GM21515 (cell line): ENCODE results near the gene CGB7.
"Not testable (repeated sequence)": the region's sequence is repeated elsewhere in the genome, so short reads cannot be mapped to it uniquely, and the experiment has no call there.

Experiments used
- ATAC-seq: cut with Tn5 transposase; IDR thresholded peaks from one replicate; pipeline ENCODE4 v1.9.1; 2021; ENCODE audit not compliant: unreplicated experiment

CGB7 gene

GRCh38 chr19:49042666-49043065 lies 14.9 kb downstream of the CGB7 start:
- ATAC-seq: not testable (repeated sequence)

- no peak for ATAC-seq
Measured at GRCh38 chr19:49042177-49042576, 15.4 kb downstream of the CGB7 start.

GRCh38 chr19:49039736-49040135 lies 17.8 kb downstream of the CGB7 start:
- not testable (repeated sequence) for ATAC-seq

GRCh38 chr19:49038557-49039276 lies 18.8 kb downstream of the CGB7 start:
- ATAC-seq: not testable (repeated sequence)

GRCh38 chr19:49038111-49038510 lies 19.4 kb downstream of the CGB7 start:
- not testable (repeated sequence) for ATAC-seq

- ATAC-seq: not testable (repeated sequence)
Measured at GRCh38 chr19:49036815-49037214, 20.7 kb downstream of the CGB7 start, which contains the start of gene CGB1. CGB1 (minus strand) TSS chr19:49036895; CDS start chr19:49036711, 184 bp downstream.

GRCh38 chr19:49031642-49032301 lies 25.8 kb downstream of the CGB7 start, which contains the start of gene CGB2:
CGB2 (plus strand) TSS chr19:49031890; CDS start chr19:49032096, 206 bp downstream.
- ATAC-seq: not testable (repeated sequence)

GRCh38 chr19:49030323-49030722 lies 27.2 kb downstream of the CGB7 start:
- ATAC-seq: not testable (repeated sequence)

GRCh38 chr19:49029749-49030148 lies 27.8 kb downstream of the CGB7 start:
- ATAC-seq: not testable (repeated sequence)

- ATAC-seq: not testable (repeated sequence)
Measured at GRCh38 chr19:49028686-49029085, 28.9 kb downstream of the CGB7 start.

- not testable (repeated sequence) for ATAC-seq
Measured at GRCh38 chr19:49025599-49025998, 31.9 kb downstream of the CGB7 start.

GRCh38 chr19:49025088-49025487 lies 32.5 kb downstream of the CGB7 start:
- not testable (repeated sequence) for ATAC-seq

GRCh38 chr19:49024233-49024632 lies 33.3 kb downstream of the CGB7 start, which contains the start of gene CGB3:
CGB3 (minus strand) TSS chr19:49024333; CDS start chr19:49023971, 362 bp downstream.
- ATAC-seq: not testable (repeated sequence)

GRCh38 chr19:49022116-49022515 lies 35.4 kb downstream of the CGB7 start:
- no peak for ATAC-seq

- ATAC-seq: no peak
Measured at GRCh38 chr19:49020931-49021895, 36.3 kb downstream of the CGB7 start.

GRCh38 chr19:49020342-49020741 lies 37.2 kb downstream of the CGB7 start:
- no peak for ATAC-seq

- ATAC-seq: no peak
Measured at GRCh38 chr19:49019242-49019932, 38.2 kb downstream of the CGB7 start.

- ATAC-seq: not testable (repeated sequence)
Measured at GRCh38 chr19:49018388-49019241, 38.9 kb downstream of the CGB7 start.

GRCh38 chr19:49017666-49018351 lies 39.7 kb downstream of the CGB7 start:
- ATAC-seq: no peak
